Skin epidermis (tissue), 12 donors: ENCODE data around the gene MBD2.
A peak's percentile ranks its signal among the peaks of the same experiment; 100 is the strongest.
"Not testable (repeated sequence)": the region's sequence is repeated elsewhere in the genome, so short reads cannot be mapped to it uniquely, and the experiment has no call there.

Experiments used
- H3K27ac ChIP-seq, 21 experiments: fragments of 200-600 bp; sonication (generic) in 11 of 21; one replicate each; pipeline ENCODE4 v1.5.0; 2020; ENCODE audit warnings: mild to moderate bottlenecking in 3 of 21, inconsistent platforms in 2 of 21, moderate library complexity in 2 of 21
- H3K4me3 ChIP-seq, 7 experiments: fragments of 200-600 bp; sonication (generic) in 2 of 7; one replicate each; pipeline ENCODE4 v1.5.0; 2020; ENCODE audit warnings: inconsistent platforms in 2 of 7, mild to moderate bottlenecking in 2 of 7, moderate library complexity in 1 of 7

MBD2 gene

GRCh38 chr18:54224379-54225014 lies at the start of gene MBD2:
Gene MBD2 (minus strand): TSS chr18:54224669. CDS start chr18:54224559, 110 bp downstream.
- Histone ChIP-seq H3K27ac (peak within 1 kb of the TSS; percentile 80 to 95 (median 89)), H3K4me3 (peak within 1 kb of the TSS; percentile 54 to 79 (median 70))

- peak overlapping the region; percentile 46 to 69 (median 64) for H3K4me3 ChIP-seq
- peak overlapping the region; percentile 80 to 99 (median 95) for H3K27ac ChIP-seq
These were observed 45.7 kb upstream of the MBD2 start for GRCh38 chr18:54269893-54270844.

- H3K27ac ChIP-seq = peak overlapping the region in 20 of 21 experiments; percentile 81 to 99 (median 96)
These were observed 44.3 kb upstream of the MBD2 start for GRCh38 chr18:54268751-54269150.

GRCh38 chr18:54267701-54268100 lies 43.2 kb upstream of the MBD2 start:
- H3K27ac ChIP-seq = no peak overlapping the region
- no peak overlapping the region for H3K4me3 ChIP-seq

More at GRCh38 chr18:54268751-54269150, 44.3 kb upstream of the MBD2 start:
- peak overlapping the region; percentile 46 to 69 (median 64) for H3K4me3 ChIP-seq

GRCh38 chr18:54263904-54264336 lies 39.5 kb upstream of the MBD2 start:
- Histone ChIP-seq H3K27ac (peak overlapping the region in 6 of 21 experiments; percentile 1 to 75 (median 39)), H3K4me3 (no peak overlapping the region)

GRCh38 chr18:54261894-54262293 lies 37.4 kb upstream of the MBD2 start:
- Histone ChIP-seq H3K4me3 (no peak overlapping the region), H3K27ac (peak overlapping the region in 10 of 21 experiments; percentile 1 to 73 (median 46))

GRCh38 chr18:54260396-54261072 lies 36.1 kb upstream of the MBD2 start:
- Histone ChIP-seq H3K27ac (peak overlapping the region in 12 of 21 experiments; percentile 1 to 73 (median 46)), H3K4me3 (no peak overlapping the region)

- not testable (repeated sequence) for H3K4me3 ChIP-seq
- peak overlapping the region in 3 of 21 experiments; percentile 11 to 38 (median 17) for H3K27ac ChIP-seq
These were observed 33.3 kb upstream of the MBD2 start for GRCh38 chr18:54257818-54258217.

GRCh38 chr18:54257015-54257414 lies 32.5 kb upstream of the MBD2 start:
- Histone ChIP-seq H3K4me3 (no peak overlapping the region), H3K27ac (peak overlapping the region in 5 of 21 experiments; percentile 10 to 38 (median 12))

- peak overlapping the region in 12 of 21 experiments; percentile 18 to 72 (median 56) for H3K27ac ChIP-seq
- no peak overlapping the region for H3K4me3 ChIP-seq
These were observed 30.7 kb upstream of the MBD2 start for GRCh38 chr18:54255141-54255540.

- Histone ChIP-seq H3K4me3 (no peak overlapping the region), H3K27ac (peak overlapping the region in 14 of 21 experiments; percentile 19 to 72 (median 56))
These were observed 29.8 kb upstream of the MBD2 start for GRCh38 chr18:54254265-54254758.

GRCh38 chr18:54251606-54252390 lies 27.3 kb upstream of the MBD2 start:
- peak overlapping the region in 13 of 21 experiments; percentile 4 to 71 (median 30) for H3K27ac ChIP-seq
- H3K4me3 ChIP-seq = no peak overlapping the region

GRCh38 chr18:54250846-54251261 lies 26.4 kb upstream of the MBD2 start:
- Histone ChIP-seq H3K27ac (peak overlapping the region in 15 of 21 experiments; percentile 3 to 71 (median 31)), H3K4me3 (no peak overlapping the region)

GRCh38 chr18:54247511-54248175 lies 23.2 kb upstream of the MBD2 start:
- H3K27ac ChIP-seq = peak overlapping the region in 19 of 21 experiments; percentile 31 to 87 (median 76)

GRCh38 chr18:54242327-54242726 lies 17.9 kb upstream of the MBD2 start:
- H3K27ac ChIP-seq = no peak overlapping the region
- H3K4me3 ChIP-seq = no peak overlapping the region

More at GRCh38 chr18:54247511-54248175, 23.2 kb upstream of the MBD2 start:
- H3K4me3 ChIP-seq = no peak overlapping the region

GRCh38 chr18:54241483-54241882 lies 17.0 kb upstream of the MBD2 start:
- Histone ChIP-seq H3K27ac (no peak overlapping the region), H3K4me3 (no peak overlapping the region)

- Histone ChIP-seq H3K27ac (peak overlapping the region in 1 of 21 experiments; percentile 49), H3K4me3 (no peak overlapping the region)
These were observed 16.2 kb upstream of the MBD2 start for GRCh38 chr18:54240629-54241107.

GRCh38 chr18:54239601-54240000 lies 15.1 kb upstream of the MBD2 start:
- Histone ChIP-seq H3K27ac (peak overlapping the region in 2 of 21 experiments; percentile 13 to 49), H3K4me3 (no peak overlapping the region)
